Stimulated activated CD8-positive, alpha-beta memory T cell treated with anti-CD3 and anti-CD28 coated beads, Interleukin-12 subunit alpha, Interleukin-12 subunit beta, amount 100 ng/mL, for 24 hours (primary cell): Measurements from ENCODE around the gene NDUFV1.
"Not testable (repeated sequence)": the region's sequence is repeated elsewhere in the genome, so short reads cannot be mapped to it uniquely, and the experiment has no call there.

Source experiments
- DNase-seq: peaks from one replicate; pipeline ENCODE4 v3.0.0-alpha.2; 2020; ENCODE audit errors: extremely low read depth

The NDUFV1 gene

DNA sequence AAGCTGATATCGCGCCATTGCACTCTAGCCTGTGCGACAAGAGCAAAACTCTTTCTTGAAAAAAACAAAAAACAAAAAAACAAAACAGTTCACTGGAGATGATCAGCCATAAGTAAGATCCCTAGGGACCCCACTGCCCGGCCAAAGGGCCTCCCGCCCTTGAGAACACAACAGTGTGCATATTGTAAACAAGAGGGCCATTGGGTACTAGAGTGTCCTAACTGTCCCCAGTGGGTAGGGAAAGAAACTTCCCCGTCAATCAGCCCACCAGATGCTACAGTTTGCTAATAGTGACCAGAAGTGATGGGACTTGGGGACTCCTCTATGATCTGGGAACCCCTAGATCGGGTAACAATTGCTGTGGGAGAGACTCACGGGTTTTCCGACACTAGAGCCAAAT, 47.5 kb downstream of the NDUFV1 start:
- no peak for DNase-seq

DNA sequence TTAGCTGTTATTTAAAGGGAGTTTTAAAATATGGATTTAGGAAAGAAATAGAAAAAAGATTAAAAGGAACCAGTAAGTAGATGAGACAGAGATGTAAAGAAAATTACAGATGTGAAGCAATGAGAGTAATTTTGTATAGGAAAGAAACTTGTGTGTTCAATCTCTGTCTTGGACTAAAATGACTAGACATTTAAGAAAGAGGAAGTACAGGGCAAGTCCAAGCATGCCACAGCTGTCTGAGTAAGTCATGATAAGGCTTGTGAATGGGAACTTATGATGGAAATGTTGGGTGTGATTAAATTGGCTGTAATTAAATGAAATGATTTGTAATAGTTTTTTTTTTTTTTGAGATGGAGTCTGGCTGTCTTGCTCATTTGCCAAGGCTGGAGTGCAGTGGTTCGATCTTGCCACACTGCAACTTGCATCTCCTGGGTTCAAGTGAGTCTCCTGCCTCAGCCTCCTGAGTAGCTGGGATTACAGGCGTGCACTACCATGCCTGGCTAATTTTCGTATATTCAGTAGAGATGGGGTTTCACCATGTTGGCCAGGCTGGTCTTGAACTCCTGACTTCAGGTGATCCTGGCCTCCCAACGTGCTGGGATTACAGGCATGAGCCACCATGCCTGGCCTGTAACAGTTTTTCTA, 49.7 kb downstream of the NDUFV1 start:
- no peak for DNase-seq

DNA sequence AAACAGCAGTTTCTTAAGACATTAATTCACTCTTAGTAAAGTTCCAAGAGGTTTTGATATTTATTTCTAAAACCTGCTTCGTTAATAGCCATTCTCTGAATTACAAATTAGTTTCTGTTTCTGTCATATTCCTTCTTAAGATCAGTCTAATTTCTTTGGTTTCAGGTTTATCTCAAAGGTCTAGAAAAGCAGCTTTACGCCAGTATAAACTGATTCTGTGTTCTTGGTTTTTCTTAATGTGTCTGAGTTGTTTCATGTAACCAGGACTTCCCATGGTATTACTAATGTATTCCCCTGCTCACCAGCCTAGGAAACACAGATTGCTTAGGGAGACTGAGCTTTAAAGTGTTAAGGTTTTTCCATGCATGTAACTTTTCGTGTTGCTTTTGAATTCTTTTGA, 50.6 kb downstream of the NDUFV1 start:
- no peak for DNase-seq

DNA sequence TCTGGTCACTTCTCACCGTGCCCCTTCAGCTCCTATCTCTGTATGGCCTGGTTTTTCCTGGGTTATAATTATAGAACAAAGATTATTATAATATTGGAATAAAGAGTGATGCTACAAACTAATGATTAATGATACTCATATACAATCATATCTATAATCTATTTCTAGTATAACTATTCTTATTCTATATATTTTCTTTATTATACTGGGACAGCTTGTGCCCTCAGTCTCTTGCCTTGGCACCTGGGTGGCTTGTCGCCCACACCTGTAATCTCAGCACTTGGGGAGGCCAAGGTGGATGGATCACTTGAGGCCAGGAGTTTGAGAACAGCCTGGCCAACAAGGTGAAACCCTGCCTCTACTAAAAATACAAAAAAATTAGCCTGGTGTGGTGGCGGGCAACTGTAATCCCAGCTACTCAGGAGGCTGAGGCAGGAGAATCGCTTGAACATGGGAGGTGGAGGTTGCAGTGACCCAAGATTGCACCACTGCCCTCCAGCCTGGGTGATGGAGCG, 53.0 kb downstream of the NDUFV1 start:
- DNase-seq: not testable (repeated sequence)

DNA sequence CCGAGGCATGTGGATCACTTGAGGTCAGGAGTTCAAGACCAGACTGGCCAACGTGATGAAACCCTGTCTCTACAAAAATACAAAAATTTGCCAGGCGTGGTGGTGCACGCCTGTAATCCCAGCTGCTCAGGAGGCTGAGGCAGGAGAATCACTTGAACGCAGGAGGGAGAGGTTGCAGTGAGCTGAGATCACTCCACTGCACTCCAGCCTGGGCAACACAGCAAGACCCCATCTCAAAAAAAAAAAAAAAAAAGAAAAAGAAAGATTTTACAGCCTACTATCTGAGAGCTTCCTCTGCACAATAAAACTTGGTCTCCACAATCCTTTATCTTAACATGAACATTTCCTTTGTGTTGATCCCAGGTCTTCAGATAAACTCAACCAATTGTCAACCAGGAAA, 54.0 kb downstream of the NDUFV1 start:
- not testable (repeated sequence) for DNase-seq
